CD4-positive, alpha-beta T cell treated with Interferon alpha-2 for 1 hour (primary cell): ENCODE measurements around the gene ITPR1.

Source experiments
- DNase-seq, 2 donors: peaks; one replicate each; pipeline ENCODE4 v3.0.0-alpha.2; 2020 to 2022

The ITPR1 gene

GRCh38 chr3:4797201-4797705 is 304.1 kb downstream of the ITPR1 start:
- no peak for DNase-seq

- no peak for DNase-seq
Measured at GRCh38 chr3:4799266-4800256, 306.4 kb downstream of the ITPR1 start.

- no peak for DNase-seq
Measured at GRCh38 chr3:4800595-4800994, 307.4 kb downstream of the ITPR1 start.

- DNase-seq = no peak
Measured at GRCh38 chr3:4801892-4802291, 308.7 kb downstream of the ITPR1 start.

- no peak for DNase-seq
Measured at GRCh38 chr3:4802903-4803302, 309.8 kb downstream of the ITPR1 start.

GRCh38 chr3:4804161-4805058 is 311.3 kb downstream of the ITPR1 start:
- DNase-seq = peak in 1 of 2 donors; percentile 54

- DNase-seq = no peak
Measured at GRCh38 chr3:4805662-4806061, 312.5 kb downstream of the ITPR1 start.

- no peak for DNase-seq
Measured at GRCh38 chr3:4806535-4807108, 313.5 kb downstream of the ITPR1 start.

- DNase-seq = no peak
Measured at GRCh38 chr3:4807381-4808280, 314.5 kb downstream of the ITPR1 start.

GRCh38 chr3:4808637-4809036 is 315.5 kb downstream of the ITPR1 start:
- DNase-seq = no peak

GRCh38 chr3:4809922-4810321 is 316.8 kb downstream of the ITPR1 start:
- DNase-seq = no peak

GRCh38 chr3:4812591-4812990 is 319.4 kb downstream of the ITPR1 start:
- no peak for DNase-seq

- no peak for DNase-seq
Measured at GRCh38 chr3:4813909-4814304, 320.8 kb downstream of the ITPR1 start.

GRCh38 chr3:4814305-4814903 is 321.3 kb downstream of the ITPR1 start:
- DNase-seq = peak in 1 of 2 donors; percentile 32

GRCh38 chr3:4814904-4815574 is 321.9 kb downstream of the ITPR1 start:
- no peak for DNase-seq

- DNase-seq = no peak
Measured at GRCh38 chr3:4816306-4816705, 323.2 kb downstream of the ITPR1 start.

- no peak for DNase-seq
Measured at GRCh38 chr3:4816718-4817117, 323.6 kb downstream of the ITPR1 start.

- no peak for DNase-seq
Measured at GRCh38 chr3:4817128-4817527, 324.0 kb downstream of the ITPR1 start.

GRCh38 chr3:4818164-4818563 is 325.0 kb downstream of the ITPR1 start:
- DNase-seq = no peak

- no peak for DNase-seq
Measured at GRCh38 chr3:4818986-4819693, 326.0 kb downstream of the ITPR1 start.
